ENCODE measurements around the gene CNTN4. TPM values are rescaled to one million over a fixed set of nuclear protein-coding genes. Genes with fewer than 3 reads are reported as not detected.

Gene CNTN4
- total RNA-seq, 1 experiment from 2014 or later = 1.6 TPM

DNA sequence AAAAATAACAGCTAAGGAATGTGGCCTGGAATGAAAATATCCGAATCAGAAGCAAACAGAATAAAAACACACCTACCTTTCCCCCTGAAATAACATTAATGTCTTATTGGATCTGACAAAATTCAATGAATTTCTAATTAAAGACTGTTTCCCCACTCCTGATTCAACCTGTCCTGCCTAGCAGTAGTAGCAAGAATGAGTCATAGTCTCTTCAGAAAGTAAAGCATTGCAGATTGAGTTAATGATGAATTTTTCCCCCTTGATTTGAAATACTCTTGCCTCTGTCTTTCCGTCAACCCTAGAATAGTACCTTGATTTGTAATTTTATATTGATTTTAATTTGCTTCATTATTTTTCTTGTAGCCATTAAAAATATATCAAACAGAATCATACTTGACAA, 212.4 kb downstream of the CNTN4 start:
- H3K4me1 Mint-ChIP-seq = peaks cover 0 to 6% of the 10 kb centered on the region in 2 experiments; a peak in 3 of 4 replicates
- H3K27me3 Mint-ChIP-seq (ENCODE audit: low read depth) = no peaks in the 10 kb centered on the region
- no peak overlapping the region for H3K9ac ChIP-seq (ENCODE audit: extremely low read depth, insufficient read length, low read length)
- no peak overlapping the region for H2BK20ac ChIP-seq (ENCODE audit: low read depth, low read length, poor library complexity, severe bottlenecking)
- H3K27ac ChIP-seq (ENCODE audit: insufficient read length, low read depth, low read length) = no peak overlapping the region
- H3K14ac ChIP-seq (ENCODE audit: insufficient read depth, low read length) = no peak overlapping the region
- H3K36me3 Mint-ChIP-seq (ENCODE audit: insufficient read depth in 1 of 3, low read depth in 3 of 3) = peaks cover 0 to 13% (median 6%) of the 10 kb centered on the region in 3 experiments; a peak in 3 of 7 replicates
- no peaks in the 10 kb centered on the region for H3K79me2 ChIP-seq (ENCODE audit: insufficient read depth, low read length)
- H3K27me3 ChIP-seq (ENCODE audit: insufficient read depth, low read length) = no peaks in the 10 kb centered on the region
- no peaks in the 10 kb centered on the region for H3K23me2 ChIP-seq (ENCODE audit: insufficient read length, low read depth, low read length, poor library complexity, severe bottlenecking)
- H3T11ph ChIP-seq (ENCODE audit: low read length) = no peak overlapping the region
- no peak for DNase-seq
- no peak overlapping the region for H3K4me3 Mint-ChIP-seq
- no peak overlapping the region for H3K4me2 ChIP-seq (ENCODE audit: insufficient read depth, insufficient read length, low read length)
- H4K5ac ChIP-seq (ENCODE audit: insufficient read length, low read depth, low read length) = no peak overlapping the region
- H3K79me1 ChIP-seq (ENCODE audit: insufficient read depth, low read depth, low read length, poor library complexity, severe bottlenecking) = no peaks in the 10 kb centered on the region
- H2AFZ ChIP-seq (ENCODE audit: low read length) = no peak overlapping the region
- H3K27ac Mint-ChIP-seq = no peak overlapping the region
- no peak overlapping the region for H3K4ac ChIP-seq (ENCODE audit: low read depth, low read length)
- WGBS (ENCODE audit: extremely low coverage, insufficient read length, low lambda C conversion rate) = no CpG with 5 or more reads among the region's 2 CpGs
- H4K91ac ChIP-seq (ENCODE audit: insufficient read length, low read depth, low read length) = no peak overlapping the region
- no peak overlapping the region for H2BK12ac ChIP-seq (ENCODE audit: insufficient read length, low read depth, low read length)
- no peak overlapping the region for H3K18ac ChIP-seq (ENCODE audit: insufficient read length, low read depth, low read length)
- TF ChIP-seq, protein P1, sequence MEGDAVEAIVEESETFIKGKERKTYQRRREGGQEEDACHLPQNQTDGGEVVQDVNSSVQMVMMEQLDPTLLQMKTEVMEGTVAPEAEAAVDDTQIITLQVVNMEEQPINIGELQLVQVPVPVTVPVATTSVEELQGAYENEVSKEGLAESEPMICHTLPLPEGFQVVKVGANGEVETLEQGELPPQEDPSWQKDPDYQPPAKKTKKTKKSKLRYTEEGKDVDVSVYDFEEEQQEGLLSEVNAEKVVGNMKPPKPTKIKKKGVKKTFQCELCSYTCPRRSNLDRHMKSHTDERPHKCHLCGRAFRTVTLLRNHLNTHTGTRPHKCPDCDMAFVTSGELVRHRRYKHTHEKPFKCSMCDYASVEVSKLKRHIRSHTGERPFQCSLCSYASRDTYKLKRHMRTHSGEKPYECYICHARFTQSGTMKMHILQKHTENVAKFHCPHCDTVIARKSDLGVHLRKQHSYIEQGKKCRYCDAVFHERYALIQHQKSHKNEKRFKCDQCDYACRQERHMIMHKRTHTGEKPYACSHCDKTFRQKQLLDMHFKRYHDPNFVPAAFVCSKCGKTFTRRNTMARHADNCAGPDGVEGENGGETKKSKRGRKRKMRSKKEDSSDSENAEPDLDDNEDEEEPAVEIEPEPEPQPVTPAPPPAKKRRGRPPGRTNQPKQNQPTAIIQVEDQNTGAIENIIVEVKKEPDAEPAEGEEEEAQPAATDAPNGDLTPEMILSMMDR (conservative IDR thresholded peaks at IDR 0.05) = no peak
- peaks cover 5% of the 10 kb centered on the region in 2 experiments; a peak in 2 of 5 replicates for H3K9me3 Mint-ChIP-seq
- no peak overlapping the region for H3K23ac ChIP-seq (ENCODE audit: insufficient read length, low read depth, low read length)
- H3K9me3 ChIP-seq (ENCODE audit: control insufficient read depth, low read depth, low read length) = no peaks in the 10 kb centered on the region
- no peak overlapping the region for H4K8ac ChIP-seq (replicated peaks; ENCODE audit: insufficient read length, low read depth, low read length)
- no peak overlapping the region for H3K56ac ChIP-seq (ENCODE audit: insufficient read length, low read depth, low read length)
- no peak overlapping the region for H2BK15ac ChIP-seq (ENCODE audit: low read depth, low read length)
- H3K4me1 ChIP-seq (ENCODE audit: insufficient read depth, low read length) = no peaks in the 10 kb centered on the region
- no peak overlapping the region for H2AK5ac ChIP-seq (ENCODE audit: insufficient read length, low read length)
- H4K20me1 ChIP-seq (ENCODE audit: control insufficient read depth, insufficient read depth, insufficient read length) = no peaks in the 10 kb centered on the region
- H2BK120ac ChIP-seq (ENCODE audit: low read depth, low read length, poor library complexity, severe bottlenecking) = no peak overlapping the region
- H2BK5ac ChIP-seq (ENCODE audit: insufficient read length, low read length) = no peak overlapping the region

Measured in H9 (cell line).